Activated CD4-positive, alpha-beta T cell treated with anti-CD3 and anti-CD28 coated beads for 24 hours (primary cell): ENCODE measurements around the gene VILL.
A peak's percentile ranks its signal among the peaks of the same experiment; 100 is the strongest.

Source experiments
- DNase-seq, 2 donors: peaks; one replicate each; pipeline ENCODE4 v3.0.0-alpha.2; 2020; ENCODE audit warnings: low read depth in 2 of 2

VILL gene

GRCh38 chr3:38000965-38001455 lies 10.4 kb downstream of the VILL start:
- no peak for DNase-seq

- no peak for DNase-seq
Observed at GRCh38 chr3:38001456-38002081, 11.0 kb downstream of the VILL start.

- no peak for DNase-seq
Observed at GRCh38 chr3:38002291-38002876, 11.8 kb downstream of the VILL start.

GRCh38 chr3:38002940-38003339 lies 12.4 kb downstream of the VILL start:
- no peak for DNase-seq

- peak in 1 of 2 donors; percentile 56 for DNase-seq
Observed at GRCh38 chr3:38003371-38003816, 12.8 kb downstream of the VILL start.

- DNase-seq = no peak
Observed at GRCh38 chr3:38003817-38004414, 13.3 kb downstream of the VILL start.

GRCh38 chr3:38004415-38005075 lies 14.0 kb downstream of the VILL start:
- DNase-seq = peak in 1 of 2 donors; percentile 30

GRCh38 chr3:38005076-38006020 lies 14.8 kb downstream of the VILL start:
- no peak for DNase-seq

GRCh38 chr3:38006031-38006430 lies 15.4 kb downstream of the VILL start:
- DNase-seq = no peak

GRCh38 chr3:38006445-38006995 lies 15.9 kb downstream of the VILL start:
- no peak for DNase-seq

- no peak for DNase-seq
Observed at GRCh38 chr3:38007754-38008090, 17.1 kb downstream of the VILL start.

GRCh38 chr3:38008191-38008701 lies 17.7 kb downstream of the VILL start:
- no peak for DNase-seq

- no peak for DNase-seq
Observed at GRCh38 chr3:38008971-38009580, 18.5 kb downstream of the VILL start.

GRCh38 chr3:38009807-38010591 lies 19.4 kb downstream of the VILL start:
- DNase-seq = no peak

GRCh38 chr3:38011111-38011510 lies 20.5 kb downstream of the VILL start:
- no peak for DNase-seq

- no peak for DNase-seq
Observed at GRCh38 chr3:38015485-38015884, 24.9 kb downstream of the VILL start.

GRCh38 chr3:38015984-38016383 lies 25.4 kb downstream of the VILL start:
- no peak for DNase-seq

GRCh38 chr3:38016410-38016809 lies 25.8 kb downstream of the VILL start:
- no peak for DNase-seq

GRCh38 chr3:38016847-38017444 lies 26.4 kb downstream of the VILL start:
- DNase-seq = no peak
